Lung (tissue), 12 donors: ENCODE measurements around the gene NRN1. TPM values are rescaled to one million over a fixed set of nuclear protein-coding genes. Genes with fewer than 3 reads are reported as not detected.
"Not testable (repeated sequence)": the region's sequence is repeated elsewhere in the genome, so short reads cannot be mapped to it uniquely, and the experiment has no call there.

ENCODE experiments used
- ATAC-seq: fragments of 200-7000 bp; cut with Tn5 transposase; one replicate; pipeline ENCODE4 v1.9.1; 2020; ENCODE audit warnings: moderate number of reproducible peaks; ENCODE audit not compliant: insufficient read depth, low FRiP score
- DNase-seq, 3 donors: peaks; one replicate each; pipeline ENCODE4 v3.0.0-alpha.2; 2013 to 2017
- H3K27ac ChIP-seq, 2 donors: one replicate each; pipeline ENCODE4 v1.5.1; 2013; ENCODE audit warnings: mild to moderate bottlenecking in 2 of 2, moderate library complexity in 2 of 2, control low read depth in 1 of 2, inconsistent platforms in 1 of 2, low read depth in 1 of 2, low read length in 1 of 2
- H3K27me3 ChIP-seq, 3 donors: one replicate each; pipeline ENCODE4 v1.5.1; 2013; ENCODE audit warnings: low read length in 2 of 3; ENCODE audit not compliant: control insufficient read depth in 3 of 3, insufficient read depth in 3 of 3
- H3K36me3 ChIP-seq, 4 donors: one replicate each; pipeline ENCODE4 v1.5.1; 2013; ENCODE audit warnings: low read length in 4 of 4, mild to moderate bottlenecking in 1 of 4, moderate library complexity in 1 of 4; ENCODE audit not compliant: control insufficient read depth in 4 of 4, insufficient read depth in 4 of 4
- H3K4me1 ChIP-seq, 5 donors: one replicate each; pipeline ENCODE4 v1.5.1; 2013; ENCODE audit warnings: low read length in 5 of 5, mild to moderate bottlenecking in 2 of 5, moderate library complexity in 1 of 5; ENCODE audit not compliant: control insufficient read depth in 5 of 5, insufficient read depth in 5 of 5
- H3K4me3 ChIP-seq: one replicate; pipeline ENCODE4 v1.5.1; 2013; ENCODE audit warnings: mild to moderate bottlenecking, control low read depth, moderate library complexity
- H3K9ac ChIP-seq, 2 donors: one replicate each; pipeline ENCODE4 v1.5.1; 2013; ENCODE audit warnings: low read length in 2 of 2, control low read depth in 1 of 2; ENCODE audit not compliant: insufficient read depth in 1 of 2
- H3K9me3 ChIP-seq, 4 donors: one replicate each; pipeline ENCODE4 v1.5.1; 2013; ENCODE audit warnings: low read length in 3 of 4, mild to moderate bottlenecking in 1 of 4, moderate library complexity in 1 of 4; ENCODE audit not compliant: control insufficient read depth in 4 of 4, insufficient read depth in 3 of 4
- WGBS, 2 donors: extraction: QIAGEN DNeasy Blood & Tissue Kit; methylation state at CpG; one replicate each; pipeline ENCODE4 v1.1.7; 2013; 5-methylcytosine and 5-hydroxymethylcytosine counted together
- polyA plus RNA-seq, 2 donors: library from polyadenylated mRNA; stranded (reverse); fragments of 200-250 nt; gene quantifications; one replicate each; pipeline ENCODE4 v1.2.1, GENCODE V29; 2013
- total RNA-seq, 2 donors: library from RNA; depleted of rRNA in 1 of 2; stranded (reverse); fragments of >200 nt in 1 of 2; gene quantifications; one replicate each; pipeline ENCODE4 v1.2.1, GENCODE V29; 2014 to 2021
- TF ChIP-seq, protein P1 (sequence below): IDR thresholded peaks from 2 replicates; pipeline ENCODE4 v1.5.1; 2012; ENCODE audit warnings: mild to moderate bottlenecking; ENCODE audit errors: control extremely low read depth, extremely low read depth
- donor health status: control.
- donor health status: control.
- donor health status: Bipolar disorder and iron deficiency.
- donor health status: healthy.
- donor health status: DM: yes; HTN: yes; CAD: no.

NRN1 gene
- total and polyA plus RNA-seq, 4 donors: 8.4 to 12.1 (median 10.1) TPM

DNA sequence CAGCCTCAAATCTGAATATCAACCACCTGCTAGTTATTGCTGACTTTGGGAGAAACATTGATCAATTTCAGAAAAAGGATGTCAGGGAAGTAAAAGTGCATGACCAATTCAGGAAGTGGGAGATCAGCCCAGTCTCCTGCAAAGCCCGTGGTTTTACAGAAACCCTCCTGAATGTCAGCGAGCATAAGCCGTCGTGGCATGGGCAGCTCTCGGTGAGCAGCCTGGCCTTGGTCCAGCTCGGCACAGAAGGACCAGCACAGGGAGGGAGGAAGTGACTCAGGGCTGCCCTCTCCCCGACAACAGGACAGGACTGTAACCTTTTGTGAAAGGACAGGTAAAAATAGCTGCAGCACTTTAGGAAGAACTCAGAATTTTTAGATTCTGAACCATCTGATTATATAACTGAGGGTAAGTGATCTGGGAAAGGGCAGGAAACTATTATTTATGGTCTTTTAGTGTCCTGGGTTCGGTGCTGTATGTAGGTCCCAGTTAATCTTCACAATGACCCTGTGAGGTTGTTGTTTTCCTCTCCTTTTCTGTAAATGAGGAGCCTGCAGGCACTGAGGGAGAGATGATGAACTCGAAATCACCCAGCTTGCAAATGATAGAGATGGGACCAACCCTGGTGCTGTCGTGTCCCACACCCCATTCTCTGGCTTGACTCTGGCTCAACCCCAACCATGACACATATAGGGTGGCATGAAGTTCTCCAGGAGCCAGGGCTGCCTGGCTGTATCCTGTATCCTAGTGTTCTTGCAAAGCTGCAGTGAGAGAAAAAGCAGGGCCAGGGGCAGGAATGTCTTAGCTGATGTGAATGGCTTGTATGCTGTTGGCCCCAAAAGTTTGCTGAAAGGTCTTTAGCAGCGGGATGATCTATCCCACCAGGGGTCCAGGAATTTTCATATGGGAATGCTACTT lies 37.6 kb downstream of the NRN1 start:
- peak in 1 of 3 donors; percentile 12 for DNase-seq
- Histone ChIP-seq H3K9ac (no peak overlapping the region), H3K9me3 (no peaks in the 10 kb centered on the region), H3K36me3 (no peaks in the 10 kb centered on the region), H3K4me1 (peaks cover 0 to 4% (median 0%) of the 10 kb centered on the region in 5 donors), H3K27ac (peak overlapping the region in 1 of 2 donors; percentile 57), H3K27me3 (no peaks in the 10 kb centered on the region), H3K4me3 (no peak overlapping the region)
- 32 to 34% methylated on average over 11 of the region's 11 CpGs for WGBS, 2 donors
- ATAC-seq: peak; percentile 62
- TF ChIP-seq, protein P1, sequence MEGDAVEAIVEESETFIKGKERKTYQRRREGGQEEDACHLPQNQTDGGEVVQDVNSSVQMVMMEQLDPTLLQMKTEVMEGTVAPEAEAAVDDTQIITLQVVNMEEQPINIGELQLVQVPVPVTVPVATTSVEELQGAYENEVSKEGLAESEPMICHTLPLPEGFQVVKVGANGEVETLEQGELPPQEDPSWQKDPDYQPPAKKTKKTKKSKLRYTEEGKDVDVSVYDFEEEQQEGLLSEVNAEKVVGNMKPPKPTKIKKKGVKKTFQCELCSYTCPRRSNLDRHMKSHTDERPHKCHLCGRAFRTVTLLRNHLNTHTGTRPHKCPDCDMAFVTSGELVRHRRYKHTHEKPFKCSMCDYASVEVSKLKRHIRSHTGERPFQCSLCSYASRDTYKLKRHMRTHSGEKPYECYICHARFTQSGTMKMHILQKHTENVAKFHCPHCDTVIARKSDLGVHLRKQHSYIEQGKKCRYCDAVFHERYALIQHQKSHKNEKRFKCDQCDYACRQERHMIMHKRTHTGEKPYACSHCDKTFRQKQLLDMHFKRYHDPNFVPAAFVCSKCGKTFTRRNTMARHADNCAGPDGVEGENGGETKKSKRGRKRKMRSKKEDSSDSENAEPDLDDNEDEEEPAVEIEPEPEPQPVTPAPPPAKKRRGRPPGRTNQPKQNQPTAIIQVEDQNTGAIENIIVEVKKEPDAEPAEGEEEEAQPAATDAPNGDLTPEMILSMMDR: no peak

DNA sequence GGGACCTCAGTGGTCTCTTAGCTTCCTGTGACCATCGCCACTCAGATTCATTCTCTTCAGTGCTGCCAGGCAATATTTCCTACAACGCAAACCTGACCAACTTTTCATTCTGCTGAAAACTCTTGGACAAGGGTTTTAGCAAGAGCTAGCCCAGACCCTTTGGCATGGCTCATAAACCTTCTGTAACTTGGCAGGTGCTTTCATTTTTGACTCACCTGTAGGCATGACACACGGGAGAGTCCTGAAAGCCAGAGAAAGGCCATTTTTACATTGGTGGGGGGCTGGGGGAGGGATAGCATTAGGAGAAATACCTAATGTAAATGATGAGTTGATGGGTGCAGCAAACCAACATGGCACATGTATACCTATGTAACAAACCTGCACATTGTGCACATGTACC lies 38.7 kb downstream of the NRN1 start:
- H3K9ac ChIP-seq, H3K4me3 ChIP-seq, DNase-seq, H3K4me1 ChIP-seq, H3K36me3 ChIP-seq, H3K9me3 ChIP-seq, H3K27ac ChIP-seq, ATAC-seq, H3K27me3 ChIP-seq: not testable (repeated sequence)
- 90 to 93% methylated on average over 3 of the region's 3 CpGs for WGBS, 2 donors

DNA sequence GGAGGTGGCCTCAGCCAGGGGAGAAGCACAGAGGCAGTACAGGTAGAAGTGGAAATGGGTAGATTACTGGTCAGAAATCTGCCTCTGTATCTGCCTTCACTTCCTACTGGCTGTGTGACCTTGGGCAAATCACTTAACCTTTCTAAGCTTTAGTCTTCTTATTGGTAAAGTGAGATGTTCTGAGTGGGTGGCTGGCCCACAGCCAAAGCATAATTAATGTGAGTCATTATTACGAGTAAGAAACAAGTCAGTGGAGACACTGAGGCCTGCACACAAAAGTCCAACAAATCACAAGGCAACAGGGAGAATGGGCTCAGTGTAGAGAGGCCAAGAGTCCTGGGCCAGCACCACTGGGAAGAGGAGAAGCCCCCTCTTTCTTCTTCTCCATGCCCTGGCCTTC lies 39.1 kb downstream of the NRN1 start:
- no peak overlapping the region for H3K27ac ChIP-seq
- H3K4me3 ChIP-seq: no peak overlapping the region
- 77 to 90% methylated on average over 1 of the region's 1 CpG for WGBS, 2 donors
- peaks cover 0 to 4% (median 0%) of the 10 kb centered on the region in 5 donors for H3K4me1 ChIP-seq
- no peak for ATAC-seq
- H3K27me3 ChIP-seq: no peaks in the 10 kb centered on the region
- no peak for DNase-seq
- no peak overlapping the region for H3K9ac ChIP-seq
- no peaks in the 10 kb centered on the region for H3K36me3 ChIP-seq
- TF ChIP-seq, protein P1: no peak
- peaks cover 0 to 3% (median 0%) of the 10 kb centered on the region in 4 donors for H3K9me3 ChIP-seq

DNA sequence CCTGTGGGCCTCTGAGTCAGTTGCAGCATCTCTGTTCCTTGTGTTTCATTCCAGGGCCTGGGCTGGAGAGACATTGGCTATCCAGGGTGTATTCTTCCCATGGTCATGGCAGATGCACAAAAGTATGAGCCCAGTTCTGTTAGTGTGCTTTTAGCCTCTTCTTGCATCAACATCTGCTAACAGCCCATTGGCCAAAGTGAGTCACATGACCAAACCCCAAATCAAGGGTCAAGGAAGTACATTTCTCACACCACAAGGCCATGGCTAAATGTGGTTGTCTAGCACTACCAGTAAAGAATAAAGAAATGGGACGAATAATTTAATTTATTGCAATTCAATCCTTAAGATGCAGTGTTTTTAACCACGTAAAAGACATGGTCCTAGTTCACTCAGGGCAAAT lies 43.9 kb downstream of the NRN1 start:
- no peak overlapping the region for H3K27ac ChIP-seq
- no peaks in the 10 kb centered on the region for H3K4me1 ChIP-seq
- 93 to 95% methylated on average over 2 of the region's 2 CpGs for WGBS, 2 donors
- H3K9ac ChIP-seq: no peak overlapping the region
- H3K4me3 ChIP-seq: no peak overlapping the region
- peaks cover 0 to 2% (median 0%) of the 10 kb centered on the region in 3 donors for H3K27me3 ChIP-seq
- no peaks in the 10 kb centered on the region for H3K36me3 ChIP-seq
- DNase-seq: no peak
- no peak for ATAC-seq
- H3K9me3 ChIP-seq: peaks cover 0 to 9% (median 0%) of the 10 kb centered on the region in 4 donors
- TF ChIP-seq, protein P1: no peak
